G401.6 (cell line): ENCODE data around the gene RXFP3.
"Not testable (repeated sequence)": the region's sequence is repeated elsewhere in the genome, so short reads cannot be mapped to it uniquely, and the experiment has no call there.

Source experiments
- FAIRE-seq: peaks from 2 replicates; lab custom pipeline; 2012; peaks lifted over from hg19 to GRCh38; lab: Jason Lieb, UNC

Gene RXFP3

GRCh38 chr5:33937017-33937706 is 976 bp downstream of the RXFP3 start:
- no peak for FAIRE-seq

DNA sequence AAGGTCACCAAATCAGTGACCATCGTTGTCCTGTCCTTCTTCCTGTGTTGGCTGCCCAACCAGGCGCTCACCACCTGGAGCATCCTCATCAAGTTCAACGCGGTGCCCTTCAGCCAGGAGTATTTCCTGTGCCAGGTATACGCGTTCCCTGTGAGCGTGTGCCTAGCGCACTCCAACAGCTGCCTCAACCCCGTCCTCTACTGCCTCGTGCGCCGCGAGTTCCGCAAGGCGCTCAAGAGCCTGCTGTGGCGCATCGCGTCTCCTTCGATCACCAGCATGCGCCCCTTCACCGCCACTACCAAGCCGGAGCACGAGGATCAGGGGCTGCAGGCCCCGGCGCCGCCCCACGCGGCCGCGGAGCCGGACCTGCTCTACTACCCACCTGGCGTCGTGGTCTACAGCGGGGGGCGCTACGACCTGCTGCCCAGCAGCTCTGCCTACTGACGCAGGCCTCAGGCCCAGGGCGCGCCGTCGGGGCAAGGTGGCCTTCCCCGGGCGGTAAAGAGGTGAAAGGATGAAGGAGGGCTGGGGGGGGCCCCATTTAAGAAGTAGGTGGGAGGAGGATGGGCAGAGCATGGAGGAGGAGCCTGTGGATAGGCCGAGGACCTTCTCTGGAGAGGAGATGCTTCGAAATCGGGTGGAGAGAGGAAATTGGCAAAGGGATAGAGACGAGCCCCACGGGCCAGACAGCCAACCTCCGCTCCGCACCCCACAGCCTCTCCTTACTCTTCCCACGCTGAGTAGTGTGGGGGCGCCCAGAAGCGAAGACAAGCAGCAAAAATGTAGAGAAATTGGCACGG is 1.7 kb downstream of the RXFP3 start:
- FAIRE-seq, result no peak

DNA sequence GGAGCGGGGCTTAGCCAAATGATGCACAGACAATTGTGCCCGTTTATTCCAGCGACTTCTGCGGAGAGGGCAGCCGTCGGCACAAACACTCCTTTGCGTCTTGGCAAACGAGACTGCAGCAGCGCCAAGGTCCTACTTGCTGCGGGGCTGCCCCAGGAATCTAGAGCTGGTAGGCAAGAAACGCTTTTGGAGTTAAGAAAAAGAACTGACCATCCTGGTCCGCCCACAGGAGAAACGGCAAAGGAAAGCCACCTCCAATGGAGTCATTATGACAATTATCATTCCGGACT is 2.3 kb downstream of the RXFP3 start:
- FAIRE-seq, result no peak

DNA sequence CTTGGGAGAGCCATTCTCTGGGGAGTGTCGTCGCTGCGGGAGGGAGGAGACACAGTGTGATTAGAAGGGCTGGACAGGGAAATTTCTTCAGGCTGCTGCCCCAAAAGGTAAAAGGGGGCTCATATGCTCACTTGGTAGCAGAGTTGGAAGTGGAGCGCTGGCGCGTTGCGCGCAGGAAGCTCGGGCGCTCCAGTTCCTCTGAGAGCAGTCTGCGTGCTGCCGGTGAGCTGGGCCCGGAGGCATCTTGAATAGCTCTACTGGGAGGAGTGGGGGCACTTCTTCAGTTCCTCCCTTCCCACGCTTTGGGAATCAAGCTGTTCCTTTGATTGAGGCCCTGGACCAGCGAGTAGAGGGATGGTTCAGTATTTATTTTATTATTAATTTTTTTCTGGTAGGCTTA is 2.7 kb downstream of the RXFP3 start:
- FAIRE-seq, result no peak

- FAIRE-seq, result no peak
Measured at GRCh38 chr5:33939556-33940262, 3.5 kb downstream of the RXFP3 start.

- no peak for FAIRE-seq
Measured at GRCh38 chr5:33941090-33941489, 4.9 kb downstream of the RXFP3 start.

GRCh38 chr5:33944543-33945132 is 8.5 kb downstream of the RXFP3 start:
- no peak for FAIRE-seq

DNA sequence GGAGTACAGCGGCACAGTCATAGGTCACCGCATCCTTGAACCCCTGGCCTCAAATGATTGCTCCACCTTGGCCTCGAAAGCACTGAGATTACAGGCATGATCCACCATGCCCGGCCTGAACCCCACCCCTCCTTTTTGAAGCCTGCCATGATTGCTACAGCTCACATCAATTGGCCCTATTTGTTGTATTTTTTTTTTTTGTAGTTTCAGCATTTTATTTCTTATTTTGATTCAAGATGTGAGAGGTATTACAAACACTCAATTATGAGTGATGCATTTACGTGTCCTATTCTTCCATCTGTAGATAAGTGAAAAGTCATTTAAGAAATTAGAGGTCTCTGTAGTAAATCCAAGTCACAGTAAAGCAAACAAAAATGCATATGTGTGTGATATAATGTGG is 16.0 kb downstream of the RXFP3 start:
- not testable (repeated sequence) for FAIRE-seq

DNA sequence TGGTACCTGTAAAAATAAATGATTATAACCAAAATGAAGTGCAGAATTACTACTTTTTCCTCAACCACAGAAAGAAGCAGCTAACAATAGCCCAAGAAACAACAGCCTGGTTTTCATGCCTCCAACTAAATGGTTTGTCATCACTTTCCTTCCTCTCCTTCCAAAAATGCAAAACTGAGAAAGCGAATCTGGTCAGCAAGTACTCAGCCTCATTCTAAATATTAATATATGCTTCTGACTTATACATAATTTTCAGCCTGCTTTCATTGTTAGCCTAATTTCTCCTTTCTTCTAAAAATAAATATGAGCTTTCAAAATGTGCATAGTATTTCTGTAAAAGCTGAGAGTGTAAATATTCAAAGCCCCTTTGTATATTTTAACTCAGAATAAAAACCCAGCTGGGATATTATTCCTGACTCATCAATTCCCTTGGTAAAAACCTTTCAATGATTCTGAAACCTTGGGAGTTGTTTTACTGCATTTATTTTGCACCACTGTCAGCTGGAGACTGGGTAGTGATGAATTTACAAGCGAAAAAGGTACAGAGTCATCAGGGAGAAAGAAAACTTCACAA is 21.5 kb downstream of the RXFP3 start:
- FAIRE-seq, result no peak

DNA sequence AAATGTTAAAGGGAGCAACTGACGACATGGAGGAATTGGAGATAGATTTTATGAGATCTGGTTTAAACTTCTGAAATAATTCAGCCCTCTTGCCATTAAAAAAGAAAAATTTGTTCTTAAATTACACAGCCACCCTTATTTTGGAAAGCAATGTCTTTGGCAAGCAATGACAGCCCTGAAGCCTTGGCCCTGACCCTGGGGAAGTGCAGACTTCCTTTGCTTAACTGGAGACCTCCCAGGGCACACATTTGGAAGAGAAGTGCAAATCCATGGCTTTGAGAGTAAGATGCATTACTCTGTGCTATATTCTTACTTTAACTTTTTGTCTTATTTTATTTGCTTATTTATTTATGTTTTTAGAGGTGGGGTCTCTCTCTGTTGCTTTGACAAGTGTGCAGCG is 22.0 kb downstream of the RXFP3 start:
- no peak for FAIRE-seq

DNA sequence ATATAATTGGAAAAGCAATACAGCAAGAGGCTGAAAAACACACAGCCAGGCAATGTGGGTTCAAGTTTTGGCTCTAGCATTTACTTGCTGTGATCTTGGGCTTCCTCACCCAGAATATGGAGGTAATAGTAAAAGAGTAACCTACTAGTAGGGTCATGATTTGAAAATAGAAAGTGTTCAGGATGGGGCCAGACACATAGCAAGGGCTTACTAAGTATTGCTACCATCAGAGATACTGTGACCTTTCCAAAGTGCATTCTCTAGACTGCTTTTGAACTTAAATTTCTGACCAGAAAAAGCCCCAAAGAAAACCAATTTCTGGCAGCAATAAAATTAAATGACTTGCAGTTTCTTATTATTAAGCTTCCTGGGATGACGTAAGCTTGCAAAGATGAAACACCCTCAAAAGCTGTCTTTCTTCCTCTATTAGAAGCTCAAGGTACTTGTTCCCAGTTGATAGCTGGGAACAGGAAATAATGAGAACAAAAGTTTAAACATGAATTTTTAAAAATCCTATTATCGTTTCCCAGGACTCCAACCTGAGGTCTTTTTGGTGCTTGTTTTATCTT is 28.0 kb downstream of the RXFP3 start:
- no peak for FAIRE-seq

DNA sequence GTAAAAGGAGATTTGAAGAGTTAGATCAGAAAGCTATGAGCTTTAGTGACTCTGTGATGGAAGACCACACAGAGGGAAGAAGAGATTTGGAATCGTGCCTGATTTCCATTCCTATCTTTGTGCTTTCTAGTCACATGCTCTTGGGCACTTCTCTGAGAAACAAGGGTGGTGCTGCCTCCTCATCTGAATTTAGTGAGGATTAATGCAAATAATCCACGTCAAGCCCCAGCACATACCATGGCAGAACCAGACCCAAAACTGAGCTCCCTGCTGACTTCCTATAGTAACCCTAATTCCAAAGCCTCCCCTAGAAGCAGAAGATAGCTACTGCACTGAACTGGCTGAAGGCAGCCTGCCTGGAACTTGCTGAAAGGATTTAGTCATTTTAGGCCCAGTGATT is 30.6 kb downstream of the RXFP3 start:
- no peak for FAIRE-seq

GRCh38 chr5:33968211-33969005 is 32.2 kb downstream of the RXFP3 start:
- FAIRE-seq, result no peak

DNA sequence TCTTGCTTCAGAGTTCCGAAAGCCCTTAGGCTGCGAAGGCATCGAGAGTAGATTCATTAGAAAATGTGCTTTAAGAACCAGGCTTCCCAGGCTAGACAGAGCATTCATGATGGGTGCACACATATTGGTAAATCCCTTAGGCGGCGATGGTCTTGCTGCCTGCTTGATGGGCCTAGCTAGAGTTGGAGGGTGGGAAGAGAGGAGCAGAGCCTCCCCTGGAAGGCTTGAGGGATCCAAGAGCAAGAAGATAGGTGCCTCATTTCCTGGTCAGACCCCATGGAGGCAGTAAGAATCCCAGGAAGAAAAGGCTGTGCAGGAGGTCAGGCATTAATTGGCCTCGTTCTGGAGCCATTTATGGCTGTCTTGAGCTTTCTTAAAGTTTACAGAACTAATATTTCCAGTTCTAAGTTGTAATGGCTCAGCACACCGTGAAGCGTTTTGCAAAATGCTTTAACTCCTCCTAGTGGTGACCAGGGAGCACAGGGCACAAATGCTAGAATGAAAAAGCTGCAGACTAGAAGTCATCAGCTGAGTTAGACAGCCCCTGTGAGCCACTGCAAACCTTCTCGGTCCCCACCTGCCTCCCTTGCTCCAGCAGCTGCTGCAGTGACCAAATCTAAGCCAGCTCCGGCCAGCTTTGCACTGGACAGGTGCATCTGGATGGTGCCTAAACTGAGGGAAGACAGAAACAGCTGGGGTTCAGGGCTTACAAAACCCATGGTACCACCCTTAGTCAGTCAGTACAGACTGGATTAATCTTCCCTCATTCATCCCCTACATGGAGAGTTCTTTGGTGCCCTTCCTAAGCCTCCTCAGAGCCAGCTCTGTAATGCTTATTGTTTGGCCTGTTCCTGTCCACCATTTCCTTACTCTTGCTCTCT is 33.6 kb downstream of the RXFP3 start:
- no peak for FAIRE-seq

- no peak for FAIRE-seq
Measured at GRCh38 chr5:33973271-33973670, 37.1 kb downstream of the RXFP3 start.

DNA sequence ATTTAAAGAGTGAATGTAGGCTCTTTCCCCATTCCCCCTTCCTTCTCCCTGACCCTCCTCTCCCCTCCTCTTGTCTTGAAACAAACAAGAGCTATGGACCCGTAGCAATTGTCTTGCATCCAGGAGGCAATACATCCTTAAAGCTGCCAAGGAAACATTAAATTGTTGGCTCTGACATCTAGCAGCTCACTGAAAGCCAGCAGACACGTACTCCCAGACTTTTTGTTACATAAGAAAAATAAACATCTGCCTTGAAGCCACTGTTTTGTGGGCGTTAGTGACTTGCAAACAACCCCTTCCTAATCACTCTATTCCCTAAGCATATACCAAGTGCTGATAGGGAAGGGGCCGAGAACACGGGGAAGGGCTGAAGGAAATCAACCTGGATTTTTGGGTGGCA is 39.7 kb downstream of the RXFP3 start:
- no peak for FAIRE-seq

- FAIRE-seq, result no peak
Measured at GRCh38 chr5:33976307-33976706, 40.1 kb downstream of the RXFP3 start.

GRCh38 chr5:33978306-33978705 is 42.1 kb downstream of the RXFP3 start:
- no peak for FAIRE-seq

DNA sequence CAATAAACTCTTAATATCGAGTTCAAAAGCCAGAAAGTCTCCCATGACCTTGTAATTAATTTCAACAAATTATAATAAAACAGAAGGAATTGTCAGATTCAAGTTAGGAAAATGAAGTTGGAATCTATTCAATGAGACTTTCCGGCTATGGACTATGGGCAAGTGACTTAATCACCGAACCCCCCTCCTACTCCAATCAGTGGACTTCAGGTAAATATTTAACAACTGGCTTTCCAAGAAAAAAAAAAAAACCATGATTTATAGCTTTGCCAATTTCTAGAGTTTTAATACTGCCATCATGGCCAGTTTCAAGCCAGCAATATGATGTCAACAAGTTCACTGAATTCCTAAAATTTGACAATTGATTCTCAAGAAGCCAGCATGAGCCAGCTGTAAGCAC is 43.8 kb downstream of the RXFP3 start:
- FAIRE-seq, result no peak

- no peak for FAIRE-seq
Measured at GRCh38 chr5:33981408-33982162, 45.4 kb downstream of the RXFP3 start.
